H1 (cell line): ENCODE data around the gene TTLL7. TPM values are rescaled to one million over a fixed set of nuclear protein-coding genes. Genes with fewer than 3 reads are reported as not detected.

Experiments used
- CTCF ChIA-PET: fragments of 300-600 bp; sonication (Branson Sonifier 250); formaldehyde crosslinking; loops from one replicate; lab custom pipeline; 2021; ENCODE audit not compliant: partially characterized antibody; lab: Charles Lee
- POLR2A ChIA-PET: fragments of 300-600 bp; sonication (Branson Sonifier 250); formaldehyde crosslinking; loops from one replicate; lab custom pipeline; 2021; ENCODE audit warnings: inconsistent platforms; ENCODE audit not compliant: partially characterized antibody; lab: Charles Lee
- DNase-seq, 2 experiments: peaks; one replicate each; pipeline versions ENCODE4 v3.0.0 to v3.0.0-alpha.2; 2010 to 2022; ENCODE audit warnings: low spot score in 2 of 2, low read depth in 1 of 2, mixed read lengths in 1 of 2
- FAIRE-seq: peaks from 2 replicates; lab custom pipeline; 2011; peaks lifted over from hg19 to GRCh38; lab: Jason Lieb, UNC
- H2AFZ ChIP-seq: 2 replicates; pipeline ENCODE4 v1.8.1; 2012; ENCODE audit warnings: low read length, inconsistent platforms
- H2AK5ac ChIP-seq: 2 replicates; pipeline ENCODE4 v1.6.1; 2013; ENCODE audit warnings: low read depth, low read length
- H2BK120ac ChIP-seq: replicated peaks from 2 replicates; pipeline ENCODE3; 2013; ENCODE audit warnings: low read depth, low read length, inconsistent platforms
- H2BK12ac ChIP-seq: 2 replicates; pipeline ENCODE4 v1.6.1; 2013; ENCODE audit warnings: low read depth, low read length
- H2BK15ac ChIP-seq: 2 replicates; pipeline ENCODE4 v1.6.1; 2013; ENCODE audit warnings: low read length
- H2BK20ac ChIP-seq: 2 replicates; pipeline ENCODE4 v1.6.1; 2013; ENCODE audit warnings: low read length
- H2BK5ac ChIP-seq: 2 replicates; pipeline ENCODE4 v1.6.1; 2013; ENCODE audit warnings: low read depth, low read length
- H3K14ac ChIP-seq: 2 replicates; pipeline ENCODE4 v1.6.1; 2013; ENCODE audit warnings: inconsistent platforms; ENCODE audit not compliant: insufficient read length
- H3K18ac ChIP-seq: 2 replicates; pipeline ENCODE4 v1.6.1; 2013; ENCODE audit warnings: low read length; ENCODE audit errors: extremely low read depth
- H3K23ac ChIP-seq: 2 replicates; pipeline ENCODE4 v1.6.1; 2013; ENCODE audit warnings: inconsistent platforms; ENCODE audit not compliant: insufficient read length
- H3K23me2 ChIP-seq: 2 replicates; pipeline ENCODE4 v1.6.1; 2013; ENCODE audit warnings: low read depth, low read length
- H3K27ac ChIP-seq: 2 replicates; pipeline ENCODE4 v1.6.1; 2011; ENCODE audit warnings: low read depth, low read length, inconsistent platforms
- H3K27me3 ChIP-seq, 4 experiments: replicated peaks in 1 of 4; 1 replicate in 1 of 4; 2 replicates in 3 of 4; pipeline versions ENCODE4 v1.6.1 to v1.8.1; 2011 to 2013; ENCODE audit warnings: low read length in 3 of 4, mild to moderate bottlenecking in 3 of 4, inconsistent platforms in 2 of 4, mixed read lengths in 2 of 4, moderate library complexity in 1 of 4; ENCODE audit not compliant: control insufficient read depth in 3 of 4, insufficient read depth in 3 of 4; ENCODE audit errors: extremely low read depth in 1 of 4
- H3K36me3 ChIP-seq, 4 experiments: 2 replicates each; pipeline versions ENCODE4 v1.6.1 to v1.8.1; 2011 to 2013; ENCODE audit warnings: mild to moderate bottlenecking in 4 of 4, low read length in 3 of 4, moderate library complexity in 2 of 4, control low read depth in 1 of 4, inconsistent platforms in 1 of 4; ENCODE audit not compliant: insufficient read depth in 4 of 4, control insufficient read depth in 2 of 4
- H3K4ac ChIP-seq: replicated peaks from 2 replicates; pipeline ENCODE3; 2013; ENCODE audit warnings: low read length, low read depth, mixed read lengths, inconsistent platforms; ENCODE audit not compliant: insufficient read length
- H3K4me1 ChIP-seq, 4 experiments: replicated peaks in 1 of 4; 1 replicate in 1 of 4; 2 replicates in 3 of 4; pipeline versions ENCODE4 v1.6.1 to v1.8.1; 2011 to 2013; ENCODE audit warnings: low read length in 3 of 4, inconsistent platforms in 2 of 4, mixed read lengths in 1 of 4; ENCODE audit not compliant: insufficient read depth in 4 of 4, control insufficient read depth in 3 of 4
- H3K4me2 ChIP-seq, 2 experiments: 2 replicates each; pipeline versions ENCODE4 v1.6.1 to v1.8.1; 2011 to 2013; ENCODE audit warnings: low read depth in 2 of 2, low read length in 2 of 2, control low read depth in 1 of 2, inconsistent platforms in 1 of 2, mild to moderate bottlenecking in 1 of 2; ENCODE audit not compliant: insufficient read depth in 1 of 2
- H3K4me3 ChIP-seq, 4 experiments: fragments of 200-600, 300-600 bp in 1 of 4; sonication (generic), shearing (Covaris generic), sonication (Bioruptor Twin) in 1 of 4; 2 replicates each; pipeline versions ENCODE4 v1.5.1 to v1.8.1; 2011 to 2016; ENCODE audit warnings: low read length in 4 of 4, low read depth in 3 of 4, control low read depth in 2 of 4, inconsistent platforms in 2 of 4, mild to moderate bottlenecking in 2 of 4, mixed read lengths in 1 of 4, moderate library complexity in 1 of 4; ENCODE audit not compliant: insufficient read depth in 2 of 4; ENCODE audit errors: extremely low read depth in 1 of 4
- H3K56ac ChIP-seq: replicated peaks from 2 replicates; pipeline ENCODE3; 2013; ENCODE audit warnings: low read depth, mild to moderate bottlenecking, mixed read lengths, low read length, inconsistent platforms; ENCODE audit not compliant: insufficient read length
- H3K79me1 ChIP-seq: 2 replicates; pipeline ENCODE4 v1.6.1; 2013; ENCODE audit warnings: low read depth, low read length, control low read depth
- H3K79me2 ChIP-seq, 2 experiments: 2 replicates each; pipeline versions ENCODE4 v1.6.1 to v1.8.1; 2012 to 2013; ENCODE audit warnings: low read length in 2 of 2, mild to moderate bottlenecking in 2 of 2, inconsistent platforms in 1 of 2; ENCODE audit not compliant: insufficient read depth in 2 of 2, control insufficient read depth in 1 of 2
- H3K9ac ChIP-seq, 4 experiments: replicated peaks in 1 of 4; 1 replicate in 1 of 4; 2 replicates in 3 of 4; pipeline versions ENCODE4 v1.6.1 to v1.8.1; 2011 to 2013; ENCODE audit warnings: low read depth in 3 of 4, low read length in 3 of 4, control low read depth in 2 of 4, mild to moderate bottlenecking in 2 of 4, moderate library complexity in 2 of 4, inconsistent platforms in 1 of 4; ENCODE audit errors: extremely low read depth in 1 of 4
- H3K9me3 ChIP-seq, 2 experiments: 2 replicates each; pipeline versions ENCODE4 v1.6.1 to v1.8.1; 2012 to 2013; ENCODE audit warnings: mild to moderate bottlenecking in 2 of 2, moderate library complexity in 2 of 2, control low read depth in 1 of 2, inconsistent platforms in 1 of 2, low read depth in 1 of 2, low read length in 1 of 2, mixed read lengths in 1 of 2; ENCODE audit not compliant: insufficient read depth in 2 of 2
- H4K20me1 ChIP-seq, 2 experiments: replicated peaks in 1 of 2; 2 replicates each; pipeline versions ENCODE3 to v1.8.1; 2011 to 2013; ENCODE audit warnings: inconsistent platforms in 2 of 2, low read length in 2 of 2, mild to moderate bottlenecking in 1 of 2; ENCODE audit not compliant: insufficient read depth in 2 of 2, control insufficient read depth in 1 of 2
- H4K5ac ChIP-seq: 2 replicates; pipeline ENCODE4 v1.6.1; 2013; ENCODE audit warnings: low read length, low read depth, mixed read lengths, inconsistent platforms; ENCODE audit not compliant: insufficient read length
- H4K8ac ChIP-seq: 2 replicates; pipeline ENCODE4 v1.8.0; 2013; ENCODE audit warnings: mild to moderate bottlenecking, moderate library complexity, low read length, inconsistent platforms; ENCODE audit not compliant: insufficient read depth; ENCODE audit errors: extremely low read depth
- H4K91ac ChIP-seq: replicated peaks from 2 replicates; pipeline ENCODE3; 2013; ENCODE audit warnings: low read length, mixed read lengths, inconsistent platforms; ENCODE audit not compliant: insufficient read length
- ASH2L ChIP-seq: fragments of 200-600, 300-600 bp; sonication (generic); IDR thresholded peaks from one replicate; pipeline ENCODE4 v1.7.1; 2017; ENCODE audit warnings: low read length
- CBX8 ChIP-seq: fragments of 300-800, 300-1000 bp; sonication (generic); IDR thresholded peaks from 2 replicates; pipeline ENCODE4 v1.7.1; 2016; ENCODE audit warnings: low read depth, low read length, borderline replicate concordance
- CHD1 ChIP-seq: IDR thresholded peaks from 2 replicates; pipeline ENCODE4 v1.6.1; 2012; ENCODE audit warnings: low read depth, low read length, improper control_type of control experiment
- CREB1 ChIP-seq: IDR thresholded peaks from 2 replicates; pipeline ENCODE4 v1.6.1; 2012; ENCODE audit warnings: inconsistent platforms
- EP300 ChIP-seq, 2 experiments: IDR thresholded peaks; 1 replicate in 1 of 2; 2 replicates in 1 of 2; pipeline ENCODE4 v1.6.1; 2011 to 2012; ENCODE audit warnings: low read depth in 2 of 2, low read length in 2 of 2, mild to moderate bottlenecking in 2 of 2, borderline replicate concordance in 1 of 2, inconsistent platforms in 1 of 2, moderate library complexity in 1 of 2
- HDAC2 ChIP-seq, 2 experiments: fragments of 300-600 bp in 1 of 2; sonication (generic) in 1 of 2; IDR thresholded peaks; 2 replicates each; pipeline ENCODE4 v1.6.1; 2011 to 2012; ENCODE audit warnings: low read depth in 2 of 2, low read length in 2 of 2, mild to moderate bottlenecking in 2 of 2, moderate library complexity in 2 of 2, borderline replicate concordance in 1 of 2, inconsistent platforms in 1 of 2
- JUN ChIP-seq: IDR thresholded peaks from 2 replicates; pipeline ENCODE4 v1.6.1; 2011; ENCODE audit warnings: low read depth, mild to moderate bottlenecking, improper control_type of control experiment, low read length
- NRF1 ChIP-seq: IDR thresholded peaks from 2 replicates; pipeline ENCODE4 v1.6.1; 2011; ENCODE audit warnings: mild to moderate bottlenecking, low read depth, low read length, improper control_type of control experiment
- PHF8 ChIP-seq: fragments of 200-600 bp; sonication (generic); conservative IDR thresholded peaks from 2 replicates; pipeline ENCODE4 v1.7.1; 2012; ENCODE audit warnings: low read depth, mild to moderate bottlenecking, inconsistent platforms, low read length, moderate library complexity
- RFX5 ChIP-seq: IDR thresholded peaks from 2 replicates; pipeline ENCODE4 v1.6.1; 2011; ENCODE audit warnings: low read depth, low read length, improper control_type of control experiment, borderline replicate concordance
- SAP30 ChIP-seq: fragments of 300-600 bp; sonication (generic); IDR thresholded peaks from 2 replicates; pipeline ENCODE4 v1.7.1; 2012; ENCODE audit warnings: low read length, moderate library complexity, mild to moderate bottlenecking, inconsistent platforms; ENCODE audit not compliant: insufficient read depth, insufficient replicate concordance
- SIN3A ChIP-seq, 2 experiments: IDR thresholded peaks in 1 of 2; conservative IDR thresholded peaks in 1 of 2; 2 replicates each; pipeline ENCODE4 v1.6.1; 2011 to 2012; ENCODE audit warnings: low read length in 2 of 2, improper control_type of control experiment in 1 of 2, low read depth in 1 of 2, mild to moderate bottlenecking in 1 of 2
- WGBS, 2 experiments: shearing (Covaris generic) in 1 of 2; methylation state at CpG; one replicate each; pipeline versions ENCODE4 v1.1.6 to v1.1.7; 2013 to 2015; ENCODE audit warnings: low lambda C conversion rate in 2 of 2, mixed read lengths in 2 of 2, inconsistent platforms in 1 of 2, low coverage in 1 of 2, missing lambda C conversion rate in 1 of 2; ENCODE audit not compliant: insufficient replicate concordance in 2 of 2, insufficient coverage in 1 of 2, insufficient read length in 1 of 2; ENCODE audit errors: extremely low coverage in 1 of 2, missing lambda C conversion rate in 1 of 2; 5-methylcytosine and 5-hydroxymethylcytosine counted together
- polyA plus RNA-seq, 7 experiments: library from polyadenylated mRNA; depleted of rRNA in 3 of 7; stranded (reverse) in 5 of 7; unstranded in 2 of 7; fragments of >200 nt in 5 of 7; fragments of 200-250 nt in 2 of 7; gene quantifications; 1 replicate in 5 of 7; 2 replicates in 1 of 7; 4 replicates in 1 of 7; pipeline versions ENCODE4 v1.2.1 to v1.2.3, GENCODE V29; 2011 to 2013; ENCODE audit warnings: missing spikeins in 2 of 7, mixed read lengths in 2 of 7
- total RNA-seq: library from RNA; stranded (reverse); fragmentation: NEBNext Ultra II Directional; extraction: Animal tissue kit (Norgen Biotek cat#: 25700); gene quantifications from 2 replicates; pipeline ENCODE4 v1.2.1, GENCODE V29; 2021
- TF ChIP-seq, protein P1 (sequence below): IDR thresholded peaks from 2 replicates; pipeline ENCODE4 v1.6.1; 2012; ENCODE audit warnings: inconsistent platforms

The TTLL7 gene
- total and polyA plus RNA-seq, 2 of the 8 experiments (the other 6 are each of a cell fraction or from before 2014, with no cell fraction given) = 1.9 to 7.9 TPM

DNA sequence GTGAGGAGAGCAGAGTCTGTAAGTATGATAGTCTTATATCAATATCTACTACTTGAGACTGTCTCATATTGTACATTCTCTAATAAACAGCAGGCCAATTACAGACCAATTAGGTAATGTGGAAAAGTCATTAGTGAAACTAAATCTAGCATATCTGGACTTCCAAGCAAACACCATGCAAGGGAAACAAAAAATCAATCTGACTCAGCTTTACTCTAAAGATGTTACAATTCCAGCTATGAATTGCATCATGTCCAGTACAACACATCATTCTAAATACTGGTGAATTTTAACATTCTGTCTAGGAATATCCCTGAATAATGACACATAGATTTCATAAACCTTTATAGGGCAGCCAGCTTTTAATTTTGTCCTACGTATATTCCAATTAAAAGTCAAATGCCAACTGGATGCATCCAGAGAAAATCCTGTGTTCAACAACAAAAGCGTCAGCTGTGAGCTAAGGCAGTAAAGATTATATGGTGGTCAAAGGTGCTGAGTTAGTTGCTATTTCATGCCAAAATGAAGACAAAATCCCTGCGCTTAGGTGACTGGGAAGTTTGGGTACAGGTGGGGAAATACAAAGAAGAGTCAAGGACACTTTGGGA is 159.3 kb downstream of the TTLL7 start:
- no peak overlapping the region for H2BK12ac ChIP-seq
- no peak overlapping the region for H4K8ac ChIP-seq
- no peaks in the 10 kb centered on the region for H3K27me3 ChIP-seq
- H2AFZ ChIP-seq = no peak overlapping the region
- H4K91ac ChIP-seq = no peak overlapping the region
- CTCF ChIA-PET = interaction anchor here (1.7 kb wide), 1 partner anchor 244 kb away, joined by 4 read pairs; no protein-coding TSS in a partner anchor
- H3K79me1 ChIP-seq = no peaks in the 10 kb centered on the region
- no peak overlapping the region for H4K5ac ChIP-seq
- no peaks in the 10 kb centered on the region for H4K20me1 ChIP-seq
- DNase-seq (no peak), FAIRE-seq (no peak)
- H3K36me3 ChIP-seq = no peaks in the 10 kb centered on the region
- H2BK15ac ChIP-seq = no peak overlapping the region
- no peak overlapping the region for H3K27ac ChIP-seq
- H3K56ac ChIP-seq = no peak overlapping the region
- H2BK20ac ChIP-seq = no peak overlapping the region
- no peak overlapping the region for H3K23ac ChIP-seq
- H3K14ac ChIP-seq = no peak overlapping the region
- H3K4ac ChIP-seq = no peak overlapping the region
- H2BK5ac ChIP-seq = no peak overlapping the region
- no peaks in the 10 kb centered on the region for H3K79me2 ChIP-seq
- H3K4me1 ChIP-seq = peaks cover 0 to 4% (median 1%) of the 10 kb centered on the region in 4 experiments; a peak in 1 of 7 replicates
- no peak overlapping the region for H2AK5ac ChIP-seq
- 84% methylated on average over 3 of the region's 3 CpGs; no CpG with 5 or more reads in 1 of the 2 experiments for WGBS, 2 experiments
- H3K9ac ChIP-seq = no peak overlapping the region
- H3K9me3 ChIP-seq = no peaks in the 10 kb centered on the region
- H3K18ac ChIP-seq = no peak overlapping the region
- H2BK120ac ChIP-seq = no peak overlapping the region
- POLR2A ChIA-PET = no interaction called here
- H3K23me2 ChIP-seq = no peaks in the 10 kb centered on the region
- H3K4me2 ChIP-seq = no peak overlapping the region
- no peak overlapping the region for H3K4me3 ChIP-seq
- TF ChIP-seq RFX5 = no peak
- no peak for TF ChIP-seq ASH2L
- TF ChIP-seq EP300 (IDR thresholded peaks at IDR 0.05; ENCODE audit: borderline replicate concordance in 1 of 2, low read depth in 2 of 2, low read length in 2 of 2) = no peak
- no peak for TF ChIP-seq SIN3A (conservative IDR thresholded peaks at IDR 0.05 in 1 of 2, IDR thresholded peaks at IDR 0.05 in 1 of 2; ENCODE audit: low read depth in 1 of 2, low read length in 2 of 2)
- TF ChIP-seq CREB1 = no peak
- no peak for TF ChIP-seq HDAC2 (IDR thresholded peaks at IDR 0.05; ENCODE audit: borderline replicate concordance in 1 of 2, low read depth in 2 of 2, low read length in 2 of 2)
- TF ChIP-seq JUN = no peak
- TF ChIP-seq SAP30 = no peak
- no peak for TF ChIP-seq NRF1
- no peak for TF ChIP-seq PHF8
- no peak for TF ChIP-seq CHD1
- TF ChIP-seq, protein P1, sequence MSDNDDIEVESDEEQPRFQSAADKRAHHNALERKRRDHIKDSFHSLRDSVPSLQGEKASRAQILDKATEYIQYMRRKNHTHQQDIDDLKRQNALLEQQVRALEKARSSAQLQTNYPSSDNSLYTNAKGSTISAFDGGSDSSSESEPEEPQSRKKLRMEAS = no peak
- no peak for TF ChIP-seq CBX8
